GM19238 (cell line): ENCODE results near the gene CCDC91.

Source experiments
- DNase-seq: peaks from one replicate; pipeline ENCODE4 v3.0.0; 2011; ENCODE audit warnings: low spot score; ENCODE audit not compliant: insufficient read length

CCDC91 gene

GRCh38 chr12:28517101-28517500 is 326.8 kb downstream of the CCDC91 start:
- no peak for DNase-seq

- no peak for DNase-seq
Measured at GRCh38 chr12:28527631-28528249, 337.5 kb downstream of the CCDC91 start.

- no peak for DNase-seq
Measured at GRCh38 chr12:28535216-28535615, 345.0 kb downstream of the CCDC91 start.

- DNase-seq = no peak
Measured at GRCh38 chr12:28536088-28536487, 345.8 kb downstream of the CCDC91 start.

- no peak for DNase-seq
Measured at GRCh38 chr12:28537474-28537873, 347.2 kb downstream of the CCDC91 start.

- DNase-seq = no peak
Measured at GRCh38 chr12:28539691-28540323, 349.6 kb downstream of the CCDC91 start.

- DNase-seq = no peak
Measured at GRCh38 chr12:28540324-28540714, 350.1 kb downstream of the CCDC91 start.

GRCh38 chr12:28543021-28543890 is 353.0 kb downstream of the CCDC91 start:
- no peak for DNase-seq

GRCh38 chr12:28550757-28551704 is 360.8 kb downstream of the CCDC91 start:
- DNase-seq = no peak

GRCh38 chr12:28552251-28552970 is 362.2 kb downstream of the CCDC91 start:
- no peak for DNase-seq

- DNase-seq = no peak
Measured at GRCh38 chr12:28555748-28556147, 365.5 kb downstream of the CCDC91 start.

- DNase-seq = no peak
Measured at GRCh38 chr12:28558250-28558649, 368.0 kb downstream of the CCDC91 start.

GRCh38 chr12:28563286-28563685 is 373.0 kb downstream of the CCDC91 start:
- DNase-seq = no peak

GRCh38 chr12:28563936-28564335 is 373.7 kb downstream of the CCDC91 start:
- no peak for DNase-seq

- DNase-seq = no peak
Measured at GRCh38 chr12:28568118-28568517, 377.9 kb downstream of the CCDC91 start.

- DNase-seq = no peak
Measured at GRCh38 chr12:28568704-28569103, 378.4 kb downstream of the CCDC91 start.

- DNase-seq = no peak
Measured at GRCh38 chr12:28569698-28570411, 379.6 kb downstream of the CCDC91 start.

- no peak for DNase-seq
Measured at GRCh38 chr12:28570811-28571210, 380.6 kb downstream of the CCDC91 start.

GRCh38 chr12:28574746-28575592 is 384.7 kb downstream of the CCDC91 start:
- DNase-seq = no peak
